PFSK-1 (cell line): ENCODE data around the gene ACACA.

Experiments used
- FOXP2 ChIP-seq: optimal IDR thresholded peaks from 2 replicates; pipeline ENCODE3; 2011; ENCODE audit warnings: borderline replicate concordance, control low read depth, inconsistent platforms; ENCODE audit not compliant: insufficient read depth; ENCODE audit errors: extremely low read length, extremely low read depth
- POLR2AphosphoS5 ChIP-seq: IDR thresholded peaks from 2 replicates; pipeline ENCODE4 v1.6.1; 2012; ENCODE audit warnings: low read depth, mild to moderate bottlenecking, control low read depth, low read length, moderate library complexity
- REST ChIP-seq, 2 experiments: IDR thresholded peaks; 2 replicates each; pipeline versions ENCODE4 v1.6.1 to v1.8.0; 2011 to 2012; ENCODE audit warnings: low read depth in 2 of 2, low read length in 2 of 2, control low read depth in 1 of 2, inconsistent platforms in 1 of 2, mild to moderate bottlenecking in 1 of 2, moderate library complexity in 1 of 2; ENCODE audit not compliant: insufficient read depth in 1 of 2

DNA sequence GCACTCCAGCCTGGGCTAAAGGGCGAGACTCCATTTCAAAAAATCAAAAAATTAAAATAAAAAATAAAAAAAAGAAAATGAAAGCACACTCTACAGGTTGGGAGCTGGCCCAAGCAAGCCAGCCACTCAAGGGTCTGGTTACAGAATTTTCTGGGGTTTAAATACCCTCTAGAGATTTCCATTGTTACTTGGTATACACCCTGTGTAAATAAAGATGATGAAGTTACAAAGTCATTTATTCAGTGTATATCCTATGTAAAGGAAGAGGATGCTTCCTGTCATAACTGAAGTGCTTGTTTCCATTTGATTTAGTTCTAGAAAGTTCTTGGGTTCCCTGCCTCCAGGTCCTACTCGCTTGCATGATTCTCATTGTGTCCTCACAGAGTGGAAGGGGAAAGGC is 110.7 kb downstream of the ACACA start:
- TF ChIP-seq FOXP2 (no peak), POLR2AphosphoS5 (no peak), REST (IDR thresholded peaks at IDR 0.05; ENCODE audit: insufficient read depth in 1 of 2, low read depth in 2 of 2, low read length in 2 of 2) (no peak)
